ENCODE results near the gene SYT12.

DNA sequence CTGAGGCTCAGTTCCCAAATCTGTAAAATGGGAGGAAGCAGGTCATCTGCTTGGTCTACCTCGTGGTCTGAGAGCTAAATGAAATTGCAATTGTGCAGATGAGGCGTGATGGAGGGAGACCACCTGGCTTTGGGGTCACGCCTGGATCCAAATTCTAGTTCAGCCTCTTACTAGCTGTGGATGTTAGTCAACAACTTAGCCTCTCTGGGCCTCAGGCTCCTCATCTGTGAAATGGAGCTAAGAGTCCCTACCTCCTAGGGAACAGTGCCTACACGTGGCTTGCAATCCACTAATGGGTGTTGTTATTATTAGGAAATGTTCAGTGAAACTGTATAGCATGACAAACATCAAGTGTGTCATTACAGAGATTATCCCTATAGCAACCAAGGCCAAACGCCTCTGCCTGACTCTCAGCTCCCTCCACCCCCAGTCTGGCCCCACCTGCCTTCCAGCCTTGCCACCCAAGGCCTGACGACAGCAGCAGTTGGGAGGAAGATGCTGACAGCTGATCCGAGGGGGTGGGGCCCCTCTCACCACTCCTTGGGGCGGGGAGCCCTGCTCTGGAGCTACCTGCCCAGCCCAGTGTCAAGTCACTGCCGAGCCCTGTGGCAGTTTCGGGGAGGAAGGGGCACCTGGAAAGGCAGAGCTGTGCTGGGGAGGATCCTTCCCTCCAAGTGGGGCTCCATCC lies 32.0 kb downstream of the SYT12 start:
- TF ChIP-seq, protein P1, sequence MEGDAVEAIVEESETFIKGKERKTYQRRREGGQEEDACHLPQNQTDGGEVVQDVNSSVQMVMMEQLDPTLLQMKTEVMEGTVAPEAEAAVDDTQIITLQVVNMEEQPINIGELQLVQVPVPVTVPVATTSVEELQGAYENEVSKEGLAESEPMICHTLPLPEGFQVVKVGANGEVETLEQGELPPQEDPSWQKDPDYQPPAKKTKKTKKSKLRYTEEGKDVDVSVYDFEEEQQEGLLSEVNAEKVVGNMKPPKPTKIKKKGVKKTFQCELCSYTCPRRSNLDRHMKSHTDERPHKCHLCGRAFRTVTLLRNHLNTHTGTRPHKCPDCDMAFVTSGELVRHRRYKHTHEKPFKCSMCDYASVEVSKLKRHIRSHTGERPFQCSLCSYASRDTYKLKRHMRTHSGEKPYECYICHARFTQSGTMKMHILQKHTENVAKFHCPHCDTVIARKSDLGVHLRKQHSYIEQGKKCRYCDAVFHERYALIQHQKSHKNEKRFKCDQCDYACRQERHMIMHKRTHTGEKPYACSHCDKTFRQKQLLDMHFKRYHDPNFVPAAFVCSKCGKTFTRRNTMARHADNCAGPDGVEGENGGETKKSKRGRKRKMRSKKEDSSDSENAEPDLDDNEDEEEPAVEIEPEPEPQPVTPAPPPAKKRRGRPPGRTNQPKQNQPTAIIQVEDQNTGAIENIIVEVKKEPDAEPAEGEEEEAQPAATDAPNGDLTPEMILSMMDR (IDR thresholded peaks at IDR 0.05) = no peak
- TF ChIP-seq POLR2A (IDR thresholded peaks at IDR 0.05) = no peak
